Gastrocnemius medialis (tissue), 4 donors: Measurements from ENCODE around the gene CAMSAP1.

Experiments
- CTCF ChIP-seq, 5 experiments: fragments of 450-650 bp in 3 of 5; fragments of 200-600 bp in 2 of 5; sonication (generic) in 2 of 5; IDR thresholded peaks in 4 of 5; conservative IDR thresholded peaks in 1 of 5; 1 replicate in 4 of 5; 2 replicates in 1 of 5; pipeline ENCODE4 v1.5.1; 2016 to 2019; ENCODE audit warnings: antibody characterized with exemption in 5 of 5, mild to moderate bottlenecking in 3 of 5, moderate library complexity in 3 of 5
- POLR2A ChIP-seq, 2 donors: fragments of 450-650 bp; IDR thresholded peaks; one replicate each; pipeline ENCODE4 v1.6.1; 2017; ENCODE audit warnings: antibody characterized with exemption in 2 of 2, mild to moderate bottlenecking in 2 of 2, moderate library complexity in 2 of 2

- TF ChIP-seq POLR2A (IDR thresholded peaks at IDR 0.05) (no peak), CTCF (IDR thresholded peaks at IDR 0.05 in 4 of 5, conservative IDR thresholded peaks at IDR 0.05 in 1 of 5) (no peak)
Measured at GRCh38 chr9:135896626-135897025, 10.7 kb downstream of the CAMSAP1 start.
